ENCODE measurements around the gene CSMD2. TPM values are rescaled to one million over a fixed set of nuclear protein-coding genes. Genes with fewer than 3 reads are reported as not detected.
A peak's percentile ranks its signal among the peaks of the same experiment; 100 is the strongest.

The CSMD2 gene
- polyA plus RNA-seq, 1 donor: 0.36 TPM

DNA sequence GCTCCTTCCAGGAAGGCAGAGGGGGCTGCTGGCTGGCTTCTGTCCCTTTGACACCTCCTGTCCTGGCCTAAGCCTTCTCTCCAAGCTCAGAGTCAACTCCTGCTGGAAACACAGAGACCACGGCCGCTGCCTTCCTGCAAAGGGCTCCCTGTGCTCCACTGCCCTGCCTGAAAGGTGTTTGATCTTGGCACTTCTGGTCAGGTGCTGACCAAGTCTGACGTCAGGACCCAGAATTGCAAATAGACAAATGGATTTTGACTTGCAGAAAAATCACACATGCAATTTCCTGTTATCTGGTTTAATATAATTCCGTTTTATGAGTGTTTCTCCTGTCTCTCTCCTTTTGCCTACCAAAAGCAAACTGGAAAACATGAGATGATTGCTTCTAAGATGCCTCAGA is 387.7 kb downstream of the CSMD2 start:
- no peaks in the 10 kb centered on the region for H3K4me1 ChIP-seq (ENCODE audit: control insufficient read depth, insufficient read depth, low read length)
- no peak overlapping the region for H3K4me3 ChIP-seq (ENCODE audit: low read length)
- no peaks in the 10 kb centered on the region for H3K27me3 ChIP-seq (ENCODE audit: control insufficient read depth, insufficient read depth, low read length)
- H3K36me3 ChIP-seq (ENCODE audit: control insufficient read depth, insufficient read depth, low read length): no peaks in the 10 kb centered on the region
- H3K9me3 ChIP-seq (ENCODE audit: control insufficient read depth, low read depth, low read length): no peaks in the 10 kb centered on the region
- no peak overlapping the region for H3K27ac ChIP-seq (ENCODE audit: low read length)
- no CpG with 5 or more reads among the region's 4 CpGs for WGBS (ENCODE audit: insufficient coverage, low lambda C conversion rate)
- no peak for DNase-seq

DNA sequence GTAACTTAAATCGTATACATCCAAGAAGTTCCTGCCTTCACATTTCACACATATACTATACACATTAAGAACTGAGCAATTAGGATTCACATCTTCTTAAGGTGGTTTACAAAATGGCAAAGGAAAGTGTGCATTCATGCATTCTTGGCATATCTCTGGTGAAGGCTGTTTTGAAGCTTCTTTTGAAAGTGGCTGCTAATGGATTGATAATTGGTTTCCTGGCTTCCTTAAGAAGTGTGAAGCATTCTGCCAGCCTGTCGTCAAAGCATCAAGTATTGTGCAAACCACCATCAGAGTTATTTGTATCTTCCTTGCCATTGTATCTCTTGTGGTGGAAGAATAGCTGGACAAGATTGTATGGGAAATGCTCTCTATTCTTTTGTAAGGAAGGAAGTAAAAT is 396.2 kb downstream of the CSMD2 start:
- H3K36me3 ChIP-seq (ENCODE audit: control insufficient read depth, insufficient read depth, low read length): no peaks in the 10 kb centered on the region
- no peak overlapping the region for H3K4me3 ChIP-seq (ENCODE audit: low read length)
- no peak overlapping the region for H3K27ac ChIP-seq (ENCODE audit: low read length)
- H3K9me3 ChIP-seq (ENCODE audit: control insufficient read depth, low read depth, low read length): no peaks in the 10 kb centered on the region
- no peak for DNase-seq
- no peaks in the 10 kb centered on the region for H3K4me1 ChIP-seq (ENCODE audit: control insufficient read depth, insufficient read depth, low read length)
- no peaks in the 10 kb centered on the region for H3K27me3 ChIP-seq (ENCODE audit: control insufficient read depth, insufficient read depth, low read length)
- WGBS (ENCODE audit: insufficient coverage, low lambda C conversion rate): no CpG with 5 or more reads among the region's 2 CpGs

DNA sequence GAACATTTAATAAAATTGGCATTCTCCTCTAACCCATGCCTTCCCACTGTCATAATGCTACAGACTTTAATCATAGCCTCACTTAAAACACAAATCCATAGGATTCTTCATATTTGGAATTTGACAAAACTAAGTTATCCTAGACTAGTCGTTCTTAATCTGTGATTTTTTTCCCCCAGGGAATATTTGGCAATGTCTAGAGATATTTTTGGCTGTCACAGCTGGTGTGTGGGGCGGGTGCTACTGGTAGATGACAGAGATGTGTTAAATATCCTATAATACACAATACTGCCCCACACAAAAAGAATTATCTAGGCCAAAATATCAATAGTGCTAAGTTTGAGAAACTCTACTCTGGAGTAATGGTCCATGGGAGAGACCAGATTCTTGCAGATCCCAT is 396.9 kb downstream of the CSMD2 start:
- Histone ChIP-seq H3K27me3 (ENCODE audit: control insufficient read depth, insufficient read depth, low read length) (no peaks in the 10 kb centered on the region), H3K27ac (ENCODE audit: low read length) (no peak overlapping the region), H3K4me3 (ENCODE audit: low read length) (no peak overlapping the region), H3K4me1 (ENCODE audit: control insufficient read depth, insufficient read depth, low read length) (no peaks in the 10 kb centered on the region), H3K36me3 (ENCODE audit: control insufficient read depth, insufficient read depth, low read length) (no peaks in the 10 kb centered on the region), H3K9me3 (ENCODE audit: control insufficient read depth, low read depth, low read length) (no peaks in the 10 kb centered on the region)
- DNase-seq: no peak
- WGBS (ENCODE audit: insufficient coverage, low lambda C conversion rate): no CpG with 5 or more reads among the region's 2 CpGs

DNA sequence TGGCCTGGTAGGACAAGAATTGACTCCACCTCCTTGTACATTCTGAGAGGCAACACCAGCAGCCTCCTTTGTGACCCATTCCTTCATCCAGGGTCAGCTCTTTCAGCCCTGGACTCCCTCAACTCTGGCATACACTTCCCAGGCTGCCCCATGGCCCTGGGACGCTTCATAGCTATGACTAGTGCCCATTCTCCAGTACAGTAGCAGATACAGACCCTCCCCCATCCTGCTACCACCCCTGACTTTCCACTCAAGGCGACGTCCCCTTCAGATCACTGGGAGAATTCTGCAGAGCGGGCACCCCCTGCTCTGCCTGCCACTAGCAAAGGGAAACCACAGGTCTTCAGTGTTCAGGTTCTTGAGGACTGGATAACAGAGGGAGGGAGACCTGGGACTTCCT is 400.9 kb downstream of the CSMD2 start:
- WGBS (ENCODE audit: insufficient coverage, low lambda C conversion rate): no CpG with 5 or more reads among the region's 4 CpGs
- no peaks in the 10 kb centered on the region for H3K27me3 ChIP-seq (ENCODE audit: control insufficient read depth, insufficient read depth, low read length)
- no peak overlapping the region for H3K27ac ChIP-seq (ENCODE audit: low read length)
- DNase-seq: no peak
- no peaks in the 10 kb centered on the region for H3K4me1 ChIP-seq (ENCODE audit: control insufficient read depth, insufficient read depth, low read length)
- no peaks in the 10 kb centered on the region for H3K36me3 ChIP-seq (ENCODE audit: control insufficient read depth, insufficient read depth, low read length)
- no peak overlapping the region for H3K4me3 ChIP-seq (ENCODE audit: low read length)
- H3K9me3 ChIP-seq (ENCODE audit: control insufficient read depth, low read depth, low read length): no peaks in the 10 kb centered on the region

DNA sequence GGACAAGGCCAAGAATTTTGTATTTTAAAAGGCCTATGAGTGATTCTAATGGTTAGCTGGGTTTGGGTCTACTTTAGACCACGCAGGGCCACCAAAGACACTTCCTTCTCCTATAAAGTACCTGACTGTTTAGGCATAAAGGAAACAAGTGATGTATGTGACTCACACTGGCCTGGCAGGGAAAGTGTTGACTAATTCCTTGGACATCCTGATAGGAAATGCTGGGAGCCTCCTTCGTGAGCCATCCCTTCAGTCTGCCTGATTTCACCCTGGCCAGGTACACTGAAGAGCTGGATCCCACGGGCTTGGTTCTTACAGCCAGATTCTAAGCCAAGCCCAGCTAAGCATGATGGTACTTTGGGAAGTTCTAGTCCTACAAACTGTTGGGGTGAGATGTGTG is 401.6 kb downstream of the CSMD2 start:
- Histone ChIP-seq H3K27ac (ENCODE audit: low read length) (no peak overlapping the region), H3K9me3 (ENCODE audit: control insufficient read depth, low read depth, low read length) (no peaks in the 10 kb centered on the region), H3K4me3 (ENCODE audit: low read length) (no peak overlapping the region), H3K4me1 (ENCODE audit: control insufficient read depth, insufficient read depth, low read length) (no peaks in the 10 kb centered on the region), H3K36me3 (ENCODE audit: control insufficient read depth, insufficient read depth, low read length) (no peaks in the 10 kb centered on the region), H3K27me3 (ENCODE audit: control insufficient read depth, insufficient read depth, low read length) (no peaks in the 10 kb centered on the region)
- no CpG with 5 or more reads among the region's 3 CpGs for WGBS (ENCODE audit: insufficient coverage, low lambda C conversion rate)
- no peak for DNase-seq

DNA sequence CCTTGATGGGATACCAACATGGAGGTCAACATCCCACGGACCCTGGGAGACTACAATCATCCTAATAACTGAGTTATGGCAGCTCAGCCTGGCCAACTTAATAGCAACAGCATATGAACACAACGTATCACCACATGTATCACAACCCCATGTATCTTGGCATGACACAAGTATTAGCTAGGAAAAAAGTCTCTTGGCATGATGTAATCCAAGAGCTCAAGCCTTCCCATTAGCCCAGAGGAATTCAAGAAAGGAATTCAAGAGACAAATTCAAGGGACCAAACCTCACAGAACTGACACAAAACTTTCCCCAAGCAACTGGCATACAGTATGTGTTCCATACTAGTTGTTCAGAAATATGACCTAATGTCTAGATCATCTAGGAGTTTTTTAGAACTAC is 402.1 kb downstream of the CSMD2 start:
- no CpG with 5 or more reads among the region's 2 CpGs for WGBS (ENCODE audit: insufficient coverage, low lambda C conversion rate)
- Histone ChIP-seq H3K27me3 (ENCODE audit: control insufficient read depth, insufficient read depth, low read length) (no peaks in the 10 kb centered on the region), H3K27ac (ENCODE audit: low read length) (no peak overlapping the region), H3K9me3 (ENCODE audit: control insufficient read depth, low read depth, low read length) (no peaks in the 10 kb centered on the region), H3K36me3 (ENCODE audit: control insufficient read depth, insufficient read depth, low read length) (no peaks in the 10 kb centered on the region), H3K4me1 (ENCODE audit: control insufficient read depth, insufficient read depth, low read length) (no peaks in the 10 kb centered on the region), H3K4me3 (ENCODE audit: low read length) (no peak overlapping the region)
- no peak for DNase-seq

DNA sequence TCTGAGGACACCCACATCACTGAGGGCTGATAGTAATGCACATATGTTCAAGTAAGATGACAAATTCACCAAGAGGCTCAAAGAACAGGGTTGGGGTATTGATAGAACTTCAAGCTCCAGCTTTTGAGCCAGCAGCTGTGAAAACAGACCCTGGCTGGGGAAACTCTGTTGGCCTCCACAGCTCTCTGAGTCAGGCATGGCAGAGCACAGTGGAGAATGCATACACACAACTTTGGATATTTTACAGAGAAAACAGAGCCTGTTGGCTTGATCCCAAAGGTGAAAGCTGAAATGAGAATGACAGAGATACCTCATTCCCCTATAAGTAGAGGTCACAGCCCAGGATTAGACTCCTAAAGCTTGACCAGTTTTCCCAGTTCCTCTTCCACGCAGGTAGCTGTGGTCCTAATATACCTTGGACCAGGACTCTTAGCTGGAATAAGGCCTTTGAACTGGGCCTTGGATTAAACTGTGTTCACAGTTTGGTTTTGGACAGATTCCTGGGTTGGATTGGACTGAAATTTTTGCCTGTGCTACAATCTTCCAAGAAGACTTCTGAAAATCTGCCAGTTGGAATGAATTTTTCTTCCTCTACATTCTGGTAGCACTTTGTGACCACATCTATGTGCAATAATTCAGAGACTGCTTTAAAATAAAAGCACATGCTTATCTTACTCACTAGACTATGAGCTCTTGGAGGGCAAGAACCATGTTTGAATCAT is 402.8 kb downstream of the CSMD2 start:
- DNase-seq: no peak
- Histone ChIP-seq H3K27me3 (ENCODE audit: control insufficient read depth, insufficient read depth, low read length) (no peaks in the 10 kb centered on the region), H3K27ac (ENCODE audit: low read length) (no peak overlapping the region), H3K36me3 (ENCODE audit: control insufficient read depth, insufficient read depth, low read length) (no peaks in the 10 kb centered on the region), H3K4me3 (ENCODE audit: low read length) (no peak overlapping the region), H3K4me1 (ENCODE audit: control insufficient read depth, insufficient read depth, low read length) (no peaks in the 10 kb centered on the region), H3K9me3 (ENCODE audit: control insufficient read depth, low read depth, low read length) (no peaks in the 10 kb centered on the region)
- WGBS (ENCODE audit: insufficient coverage, low lambda C conversion rate): no CpG with 5 or more reads among the region's 1 CpG

DNA sequence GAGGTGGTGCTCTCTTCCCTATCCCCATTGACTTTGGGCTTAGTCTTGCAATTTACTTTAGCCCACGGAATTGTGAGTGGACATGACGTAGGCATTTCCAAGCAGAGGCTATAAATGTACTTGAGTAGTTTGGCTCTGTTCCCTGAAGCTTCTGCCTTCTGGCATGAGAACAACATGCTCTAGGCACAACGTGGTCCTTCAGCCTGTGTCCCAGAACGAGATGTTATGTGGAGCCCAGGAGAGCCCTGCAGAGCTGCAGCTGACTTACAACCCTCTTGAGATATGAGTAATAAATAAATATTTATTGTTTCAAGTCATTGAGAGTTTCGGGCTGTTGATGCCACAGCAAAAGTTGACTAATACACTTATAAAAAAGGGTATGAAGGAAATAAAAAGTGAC is 406.3 kb downstream of the CSMD2 start:
- H3K9me3 ChIP-seq (ENCODE audit: control insufficient read depth, low read depth, low read length): no peaks in the 10 kb centered on the region
- no peaks in the 10 kb centered on the region for H3K36me3 ChIP-seq (ENCODE audit: control insufficient read depth, insufficient read depth, low read length)
- WGBS (ENCODE audit: insufficient coverage, low lambda C conversion rate): no CpG with 5 or more reads among the region's 5 CpGs
- no peak overlapping the region for H3K27ac ChIP-seq (ENCODE audit: low read length)
- no peak overlapping the region for H3K4me3 ChIP-seq (ENCODE audit: low read length)
- peak in 1 of 2 donors; percentile 5 for DNase-seq
- no peaks in the 10 kb centered on the region for H3K4me1 ChIP-seq (ENCODE audit: control insufficient read depth, insufficient read depth, low read length)
- no peaks in the 10 kb centered on the region for H3K27me3 ChIP-seq (ENCODE audit: control insufficient read depth, insufficient read depth, low read length)

DNA sequence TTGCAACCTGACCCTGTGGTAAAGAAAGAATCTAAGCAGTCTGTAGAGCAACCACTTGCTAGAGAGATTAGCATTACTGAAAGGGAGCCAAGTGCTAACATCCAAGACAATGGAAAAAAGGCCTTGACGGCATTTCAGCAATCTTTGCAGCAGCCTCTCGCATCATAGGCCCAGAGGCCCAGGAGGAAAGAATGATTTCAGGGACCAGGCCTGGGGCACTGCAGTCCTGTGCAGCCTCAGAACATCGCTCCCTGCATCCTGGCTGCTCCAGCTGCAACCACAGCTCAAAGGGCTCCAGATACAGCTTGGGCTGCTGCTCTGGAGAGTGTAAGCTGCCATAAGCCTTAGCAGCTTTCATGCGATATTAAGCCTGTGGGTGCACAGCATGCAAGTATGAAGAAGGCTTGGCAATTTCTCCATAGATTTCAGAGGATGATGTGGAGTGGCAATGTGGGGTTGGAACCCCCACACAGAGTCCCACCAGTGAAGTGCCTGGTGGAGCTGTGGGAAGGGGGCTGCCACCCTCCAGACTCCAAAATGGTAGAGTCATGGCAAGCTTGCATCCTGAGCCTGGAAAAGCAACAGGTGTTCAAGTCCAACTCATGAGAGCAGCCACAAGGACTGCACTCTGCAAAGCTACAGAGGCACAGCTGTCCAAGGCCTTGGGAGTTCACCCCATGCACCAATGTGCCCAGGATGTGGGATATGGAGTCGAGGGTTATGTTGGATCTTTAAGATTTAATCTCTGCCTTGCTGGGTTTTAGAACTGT is 411.8 kb downstream of the CSMD2 start:
- no CpG with 5 or more reads among the region's 5 CpGs for WGBS (ENCODE audit: insufficient coverage, low lambda C conversion rate)
- no peaks in the 10 kb centered on the region for H3K36me3 ChIP-seq (ENCODE audit: control insufficient read depth, insufficient read depth, low read length)
- no peaks in the 10 kb centered on the region for H3K9me3 ChIP-seq (ENCODE audit: control insufficient read depth, low read depth, low read length)
- no peak overlapping the region for H3K4me3 ChIP-seq (ENCODE audit: low read length)
- H3K27ac ChIP-seq (ENCODE audit: low read length): no peak overlapping the region
- DNase-seq: no peak
- no peaks in the 10 kb centered on the region for H3K4me1 ChIP-seq (ENCODE audit: control insufficient read depth, insufficient read depth, low read length)
- no peaks in the 10 kb centered on the region for H3K27me3 ChIP-seq (ENCODE audit: control insufficient read depth, insufficient read depth, low read length)

DNA sequence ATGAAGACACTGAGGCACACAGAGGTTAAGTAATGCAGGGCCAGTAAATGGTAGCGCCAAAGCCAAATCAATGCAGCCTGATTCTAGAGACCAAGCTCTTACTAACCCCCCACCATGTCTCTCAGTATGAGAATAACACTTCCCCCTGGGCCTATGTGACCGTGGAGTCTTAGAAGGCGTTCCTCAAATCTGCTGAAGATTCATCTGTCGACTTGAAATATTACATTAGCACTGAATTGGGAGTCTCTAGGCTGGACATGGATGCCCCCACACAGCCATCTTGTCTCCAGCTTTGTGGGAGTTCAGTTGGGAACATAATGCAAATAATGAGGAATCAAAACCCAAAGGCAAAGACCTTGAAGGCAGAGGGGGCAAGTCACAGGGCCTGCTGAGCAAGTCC is 419.1 kb downstream of the CSMD2 start:
- H3K27ac ChIP-seq (ENCODE audit: low read length): no peak overlapping the region

More for the DNA sequence above, 419.1 kb downstream of the CSMD2 start:
- no peak for DNase-seq
- Histone ChIP-seq H3K36me3 (ENCODE audit: control insufficient read depth, insufficient read depth, low read length) (no peaks in the 10 kb centered on the region), H3K27me3 (ENCODE audit: control insufficient read depth, insufficient read depth, low read length) (no peaks in the 10 kb centered on the region), H3K9me3 (ENCODE audit: control insufficient read depth, low read depth, low read length) (no peaks in the 10 kb centered on the region), H3K4me1 (ENCODE audit: control insufficient read depth, insufficient read depth, low read length) (no peaks in the 10 kb centered on the region), H3K4me3 (ENCODE audit: low read length) (no peak overlapping the region)
- no CpG with 5 or more reads among the region's 4 CpGs for WGBS (ENCODE audit: insufficient coverage, low lambda C conversion rate)
